NCI-H2196 treated with DMSO at 0.1 percent for 48 hours (cell line): ENCODE measurements around the gene ZNF235.
"Not testable (repeated sequence)": the region's sequence is repeated elsewhere in the genome, so short reads cannot be mapped to it uniquely, and the experiment has no call there.

ENCODE experiments used
- DNase-seq: peaks from one replicate; lab custom pipeline; 2025; ENCODE audit not compliant: unreplicated experiment; lab: John Stamatoyannopoulos, UW

The ZNF235 gene

DNA sequence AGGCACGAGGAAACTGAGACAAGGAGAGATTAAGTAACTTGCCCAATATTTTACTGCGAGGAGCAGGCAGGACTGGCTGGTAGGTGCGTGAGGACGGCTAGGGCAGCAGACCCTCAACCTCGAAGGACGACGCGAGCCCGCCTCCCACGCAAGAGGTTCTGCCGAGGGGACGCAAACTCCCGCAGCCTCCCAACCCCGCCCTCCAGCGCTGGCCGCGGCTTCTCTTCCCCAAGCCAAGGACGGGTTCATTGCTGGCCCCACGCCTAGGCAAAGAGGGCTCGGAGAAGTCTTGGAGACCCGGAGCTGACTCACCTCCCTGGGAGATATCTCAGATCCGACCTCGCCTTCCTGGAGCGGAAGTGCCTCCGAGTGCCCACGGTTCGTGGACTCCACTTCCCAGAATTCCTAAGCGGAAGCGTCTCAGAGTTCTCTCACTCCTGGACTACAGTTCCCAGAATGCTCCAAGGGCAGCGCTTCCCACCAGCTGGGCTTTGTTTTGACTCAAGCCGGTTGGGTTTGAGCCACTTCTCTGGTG, at the start of gene ZNF235:
ZNF235 (minus strand) TSS at position 367 of the 535 bp plus-strand sequence. CDS start 1,621 bp downstream, outside the sequence.
- DNase-seq = peak; percentile 85

DNA sequence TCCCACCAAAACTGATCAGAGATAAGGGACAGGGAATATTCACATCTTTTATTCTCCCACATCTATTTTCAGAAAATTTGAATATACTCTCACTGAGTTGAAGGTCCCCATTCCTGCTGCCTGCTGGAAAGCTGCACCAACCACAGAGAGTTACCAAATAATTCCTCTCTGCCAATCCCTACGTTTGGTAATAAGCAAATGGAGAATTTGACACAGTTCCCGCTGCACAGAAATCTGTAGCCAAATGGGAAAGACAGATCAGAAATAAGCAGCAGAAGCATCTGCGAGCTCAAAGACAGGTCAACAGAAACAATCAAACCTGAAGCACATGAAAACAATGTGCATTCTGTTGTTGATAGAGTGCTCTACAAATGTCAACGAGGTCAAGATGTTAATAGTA, 41.7 kb upstream of the ZNF235 start:
- no peak for DNase-seq

DNA sequence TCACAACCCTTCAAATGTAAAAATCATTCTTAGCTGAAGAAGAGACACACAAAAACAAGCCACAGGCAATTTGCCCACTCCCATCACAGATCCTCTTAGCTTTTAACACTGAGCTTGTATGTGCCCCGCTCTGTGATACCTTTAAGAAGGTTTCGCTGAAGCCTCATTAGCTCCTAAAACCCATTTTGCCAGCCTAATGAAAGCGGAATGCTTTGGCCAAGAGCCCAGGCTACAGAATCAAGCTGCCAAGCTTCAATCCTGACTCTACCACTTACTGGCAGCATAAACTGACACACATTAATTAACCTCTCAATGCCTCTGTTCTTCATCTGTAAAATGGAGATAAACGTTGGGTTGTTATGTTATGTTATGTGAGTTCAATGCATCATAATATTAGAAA, 41.1 kb upstream of the ZNF235 start:
- DNase-seq = peak; percentile 3

DNA sequence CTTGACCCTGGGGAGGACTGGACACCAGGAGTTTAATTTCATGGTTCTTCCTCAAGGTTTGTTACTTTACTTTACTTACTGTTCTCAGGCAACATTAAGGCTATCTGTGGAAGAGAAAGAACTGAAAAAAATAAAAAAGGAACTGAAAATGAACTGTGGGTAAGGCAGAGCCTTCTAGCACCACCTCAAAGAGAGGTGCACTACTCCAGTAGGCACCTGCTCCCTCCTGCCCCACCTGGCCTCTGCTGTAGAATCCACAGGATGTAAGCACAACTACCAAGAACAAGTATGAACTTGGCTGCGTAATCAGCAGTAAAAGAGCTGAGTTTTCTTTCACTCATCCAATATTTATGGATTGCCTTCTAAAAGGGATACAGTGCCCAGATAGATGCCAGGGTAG, 39.4 kb upstream of the ZNF235 start:
- DNase-seq = no peak

DNA sequence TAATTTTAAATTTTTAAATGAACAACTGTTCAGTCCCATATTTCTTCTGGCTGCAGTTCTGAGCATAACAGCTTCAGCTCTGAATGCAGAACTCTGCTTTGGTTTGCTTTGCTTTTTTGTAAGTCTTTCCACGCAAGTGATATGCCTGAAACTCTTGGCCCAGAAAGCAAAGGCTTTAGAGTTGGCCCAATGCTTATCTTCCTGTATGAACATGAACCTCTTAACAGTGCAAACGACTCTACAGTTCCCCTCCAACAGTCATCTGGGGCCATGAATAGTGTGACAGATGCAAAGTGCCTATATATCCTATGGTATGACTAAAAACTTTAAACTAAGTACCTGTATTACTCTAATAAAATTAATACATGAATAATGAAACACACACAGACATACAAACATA, 37.0 kb upstream of the ZNF235 start:
- DNase-seq = no peak

DNA sequence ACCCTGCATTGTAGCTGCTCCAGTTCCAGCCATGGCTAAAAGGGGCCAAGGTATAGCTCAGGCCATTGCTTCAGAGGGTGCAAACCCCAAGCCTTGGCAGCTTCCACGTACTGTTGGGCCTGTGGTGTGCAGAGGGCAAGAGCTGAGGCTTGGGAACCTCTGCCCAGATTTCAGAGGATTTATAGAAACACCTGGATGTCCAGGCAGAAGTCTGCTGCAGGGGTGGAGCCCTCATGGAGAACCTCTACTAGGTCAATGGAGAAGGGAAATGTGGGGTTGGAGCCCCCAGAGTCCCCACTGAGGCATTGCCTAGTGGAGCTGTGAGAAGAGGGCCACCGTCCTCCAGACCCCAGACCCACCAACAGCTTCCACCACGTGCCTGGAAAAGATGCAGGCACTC, 29.8 kb upstream of the ZNF235 start:
- not testable (repeated sequence) for DNase-seq

DNA sequence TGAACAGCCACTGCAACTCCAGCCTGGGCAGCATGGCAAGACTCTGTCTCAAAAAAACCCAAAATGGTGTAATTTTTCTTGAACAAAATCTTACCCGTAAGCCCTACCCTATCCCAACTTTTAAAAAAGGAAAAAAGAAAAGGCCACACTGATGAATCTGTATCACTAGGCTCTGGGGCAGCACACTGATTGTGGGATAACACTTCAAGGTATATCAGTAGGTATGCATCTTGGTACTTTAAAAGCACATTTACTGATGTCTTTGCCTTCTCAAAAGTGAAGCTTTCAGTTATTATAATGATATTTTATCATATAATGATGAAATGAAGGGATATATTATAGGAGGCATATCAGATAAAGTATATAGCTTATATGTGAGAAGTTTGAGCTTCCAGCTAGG, 27.3 kb upstream of the ZNF235 start:
- DNase-seq = no peak

DNA sequence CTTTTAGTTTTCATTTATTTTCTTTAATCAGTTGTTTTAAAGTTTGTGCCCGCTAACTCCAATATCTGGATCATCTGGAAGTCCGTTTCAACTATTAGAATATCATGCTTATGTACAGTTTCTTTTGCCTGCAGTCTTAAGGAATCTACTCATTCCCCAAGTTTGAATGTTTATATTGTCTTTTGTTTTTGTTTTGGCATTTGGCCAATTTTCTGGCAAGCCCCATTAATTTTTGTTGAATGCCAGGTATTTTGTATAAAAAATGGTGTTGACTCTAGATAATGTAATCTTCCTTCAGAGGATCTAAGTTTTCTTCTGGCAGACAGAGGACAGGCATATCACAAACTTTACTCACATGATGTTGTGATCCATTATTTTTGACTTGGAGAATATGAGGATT, 11.1 kb upstream of the ZNF235 start:
- DNase-seq = no peak

DNA sequence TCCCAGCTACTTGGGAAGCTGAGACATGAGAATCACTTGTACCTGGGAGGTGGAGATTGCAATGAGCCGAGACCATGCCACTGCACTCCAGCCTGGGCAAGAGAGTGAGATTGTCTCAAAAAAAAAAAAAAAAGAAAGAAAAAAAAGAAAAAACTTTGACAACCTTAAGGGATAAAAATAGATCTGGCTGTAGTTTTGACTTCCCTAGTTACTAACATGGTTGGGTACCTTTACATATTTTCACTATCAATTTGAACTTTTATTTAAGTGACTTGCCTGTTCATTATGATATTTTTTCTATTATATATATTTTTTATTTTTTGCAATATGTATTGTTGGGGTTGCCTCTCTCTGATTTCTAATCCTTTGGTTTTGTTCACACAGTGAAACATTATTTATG, 8.4 kb upstream of the ZNF235 start:
- no peak for DNase-seq

DNA sequence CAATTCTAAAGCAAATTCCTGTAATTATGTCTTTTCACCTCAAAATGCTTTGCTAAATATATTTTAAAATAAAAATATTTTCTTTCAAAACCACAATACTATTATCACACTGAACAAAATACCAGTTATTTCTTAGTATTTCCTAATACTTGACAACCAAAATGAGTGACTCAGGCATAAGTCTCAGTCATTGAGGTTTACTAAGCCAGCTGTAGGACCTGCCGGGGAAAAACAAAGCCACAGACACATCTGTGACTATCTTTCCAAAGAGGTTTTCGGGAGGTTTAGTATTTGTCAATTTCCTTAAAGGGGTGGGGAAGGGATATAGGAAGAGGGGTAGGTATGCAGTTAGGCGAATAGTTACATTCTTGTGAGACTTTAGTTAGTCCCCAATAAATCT, 3.2 kb upstream of the ZNF235 start:
- DNase-seq = no peak

DNA sequence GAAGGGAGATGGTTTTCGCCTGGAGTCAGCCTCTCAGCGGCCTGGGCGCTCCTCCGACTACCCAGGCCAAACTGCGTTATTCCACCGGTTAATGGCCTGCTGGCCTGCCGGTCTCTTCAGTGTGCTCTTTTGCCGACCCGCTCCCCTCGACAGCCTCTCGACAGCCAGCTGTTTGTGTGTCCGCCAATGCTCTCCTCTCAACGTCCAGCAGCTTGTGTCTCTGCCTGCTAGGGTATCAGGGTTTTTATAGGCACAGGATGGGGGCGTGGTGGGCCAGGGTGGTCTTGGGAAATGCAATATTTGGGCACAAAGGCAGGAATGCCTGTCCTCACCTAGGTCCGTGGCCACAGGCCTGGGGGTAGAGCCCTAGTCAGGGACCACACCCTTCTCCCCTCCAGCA, 1.5 kb upstream of the ZNF235 start:
- no peak for DNase-seq

DNA sequence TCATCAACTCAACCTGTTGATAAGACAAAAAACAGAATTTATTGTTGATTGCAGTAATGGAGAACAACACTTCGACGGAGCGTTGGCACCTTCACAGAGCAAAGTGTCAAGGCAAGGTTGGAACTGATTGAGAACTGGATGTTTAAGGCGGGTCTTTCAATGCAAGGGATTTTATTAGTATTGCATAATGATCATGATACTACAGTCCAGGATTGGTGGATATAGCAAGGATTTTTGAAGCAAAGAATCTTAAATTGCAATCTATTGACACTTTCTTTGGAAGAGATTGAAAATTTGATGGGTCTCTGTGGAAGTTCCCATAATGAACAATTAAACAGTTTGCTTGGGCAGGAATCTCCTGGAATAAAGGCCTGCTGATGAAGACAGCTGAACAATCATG, 632 bp upstream of the ZNF235 start:
- DNase-seq = no peak

DNA sequence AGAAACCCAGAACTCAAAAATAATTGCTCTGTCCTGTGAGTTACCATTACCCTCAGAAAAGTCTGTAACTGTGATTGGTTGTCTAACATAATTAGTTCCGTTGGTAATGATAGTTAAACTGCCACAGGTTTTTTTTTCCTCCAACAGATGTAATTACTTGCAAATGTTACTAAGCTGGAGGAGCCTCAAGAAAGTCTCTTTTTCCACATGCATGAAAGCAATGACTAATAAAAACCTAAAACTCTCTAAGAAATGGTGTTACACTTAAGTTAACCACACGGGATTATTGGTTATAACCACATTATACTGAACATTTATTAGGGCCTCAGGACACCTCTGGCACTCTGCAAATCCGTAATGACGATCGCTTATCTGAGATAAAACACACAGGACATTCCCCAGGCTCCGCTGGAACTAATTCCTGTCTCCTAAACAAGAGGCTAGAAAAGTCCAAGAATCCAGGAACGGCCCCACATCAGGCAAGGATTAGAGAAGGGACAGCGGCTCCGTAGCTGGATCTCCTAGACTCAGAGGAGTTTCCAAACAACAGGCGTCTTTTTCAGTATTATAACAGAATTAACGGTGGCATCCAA, 753 bp downstream of the ZNF235 start:
- no peak for DNase-seq

DNA sequence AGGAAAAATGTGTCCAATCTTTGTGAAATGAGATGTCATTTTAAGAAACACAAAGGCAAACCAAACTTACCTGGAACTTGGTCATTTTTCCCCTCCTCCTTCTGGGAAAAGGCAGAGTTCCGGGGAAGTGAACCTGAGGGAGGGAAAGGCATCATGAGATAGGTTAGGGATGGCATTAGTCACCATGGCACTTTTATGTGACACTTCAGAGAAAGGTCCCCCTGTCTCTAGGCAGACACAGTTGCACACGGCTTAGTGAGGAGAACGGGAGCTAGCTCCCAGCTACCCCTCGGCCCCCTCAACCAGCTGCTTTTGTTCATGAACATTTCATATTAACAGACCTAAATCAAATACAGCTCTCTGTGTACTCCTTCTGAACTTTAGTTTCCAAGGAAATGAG, 1.5 kb downstream of the ZNF235 start:
- DNase-seq = no peak

DNA sequence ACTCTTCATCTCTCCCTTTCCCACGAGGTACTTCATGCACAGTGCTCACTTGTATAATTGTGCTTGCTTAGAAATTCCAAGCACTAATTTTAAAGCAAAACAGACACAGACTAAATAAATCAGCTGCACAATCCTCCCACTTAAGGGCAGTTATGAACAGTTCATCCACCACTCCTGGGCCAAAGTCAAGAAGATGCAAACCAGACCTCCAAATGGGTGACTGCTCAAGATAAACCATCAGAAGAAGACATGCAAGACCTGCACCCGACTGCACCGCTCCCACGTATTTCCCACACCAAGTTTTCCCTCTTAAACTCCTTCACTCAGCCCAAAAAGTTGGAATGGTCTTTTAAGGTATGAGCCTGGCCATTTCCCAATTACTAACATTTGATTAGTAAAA, 19.9 kb downstream of the ZNF235 start:
- DNase-seq = no peak

DNA sequence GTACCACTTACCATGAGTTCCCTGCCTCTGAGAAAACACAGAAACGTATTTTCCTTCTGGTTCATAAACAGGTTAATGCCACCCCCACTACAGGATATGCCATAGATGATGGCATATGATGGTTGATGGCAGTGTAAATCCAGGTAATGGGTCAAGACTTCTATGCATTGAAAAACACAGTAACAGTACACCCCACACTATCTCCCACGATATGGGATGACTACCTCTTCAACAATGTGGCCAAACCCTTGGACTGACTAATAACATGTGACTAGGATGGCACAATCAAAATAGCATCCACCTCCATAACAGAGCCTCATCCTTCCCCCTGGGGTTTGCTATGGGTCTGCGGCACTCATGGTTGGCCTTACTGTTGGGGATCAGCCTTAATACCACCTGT, 22.0 kb downstream of the ZNF235 start:
- no peak for DNase-seq

DNA sequence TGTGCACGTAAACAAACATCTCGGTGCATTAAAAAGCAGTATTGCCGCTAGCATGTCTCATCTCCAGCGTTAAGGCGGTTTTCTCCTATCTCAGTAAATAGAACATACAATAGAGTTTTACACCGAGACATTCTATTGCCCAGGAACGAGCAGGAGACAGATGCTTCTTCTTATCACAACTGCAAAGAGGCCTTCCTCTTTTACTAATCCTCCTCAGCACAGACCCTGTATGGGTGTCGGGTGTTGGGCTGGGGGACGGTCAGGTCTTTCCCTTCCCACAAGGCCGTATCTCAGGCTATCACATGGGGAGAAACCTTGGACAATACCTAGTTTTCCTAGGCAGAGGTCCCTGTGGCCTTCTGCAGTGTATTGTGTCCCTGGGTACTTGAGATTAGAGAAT, 23.9 kb downstream of the ZNF235 start:
- no peak for DNase-seq

DNA sequence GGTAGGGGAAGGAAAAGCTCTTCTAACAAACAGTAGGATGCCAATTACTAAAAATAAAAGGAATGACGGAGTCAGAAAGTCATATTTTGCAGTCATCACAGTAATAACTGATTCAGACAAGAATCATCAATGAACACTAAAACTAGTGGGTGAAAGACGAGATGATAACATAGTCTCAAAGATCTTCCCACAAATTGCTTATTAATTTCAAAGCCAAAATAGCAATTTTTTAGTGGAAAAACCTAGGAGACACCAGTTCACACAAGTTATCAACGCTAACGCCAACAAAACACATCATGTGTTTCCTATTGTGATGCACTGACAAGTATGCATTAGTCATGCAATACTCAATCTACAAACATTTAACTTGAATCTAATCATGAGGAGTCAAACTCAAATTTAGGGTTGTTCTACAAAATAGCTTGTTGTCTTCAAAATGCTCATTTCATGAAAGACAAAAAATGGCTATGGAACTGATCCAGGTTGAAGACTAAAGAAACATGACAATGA, 26.6 kb downstream of the ZNF235 start:
- no peak for DNase-seq

DNA sequence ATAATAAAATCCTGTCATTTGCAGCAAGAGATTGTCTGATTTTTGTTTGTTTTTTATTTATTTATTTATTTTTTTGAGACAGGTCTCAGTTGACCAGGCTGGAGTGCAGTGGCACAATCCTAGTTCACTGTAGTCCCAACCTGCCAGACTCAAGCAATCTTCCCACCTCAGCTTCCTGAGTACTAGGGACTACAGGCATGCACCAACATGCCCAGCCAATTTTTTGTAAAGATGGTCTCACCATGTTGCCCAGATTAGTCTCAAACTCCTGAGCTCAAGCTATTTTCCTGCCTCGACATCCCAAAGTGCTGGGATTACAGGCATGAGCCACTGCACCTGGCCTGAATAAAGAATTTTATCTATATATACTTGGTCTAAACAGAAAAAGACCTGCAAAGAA, 27.5 kb downstream of the ZNF235 start:
- DNase-seq = no peak

DNA sequence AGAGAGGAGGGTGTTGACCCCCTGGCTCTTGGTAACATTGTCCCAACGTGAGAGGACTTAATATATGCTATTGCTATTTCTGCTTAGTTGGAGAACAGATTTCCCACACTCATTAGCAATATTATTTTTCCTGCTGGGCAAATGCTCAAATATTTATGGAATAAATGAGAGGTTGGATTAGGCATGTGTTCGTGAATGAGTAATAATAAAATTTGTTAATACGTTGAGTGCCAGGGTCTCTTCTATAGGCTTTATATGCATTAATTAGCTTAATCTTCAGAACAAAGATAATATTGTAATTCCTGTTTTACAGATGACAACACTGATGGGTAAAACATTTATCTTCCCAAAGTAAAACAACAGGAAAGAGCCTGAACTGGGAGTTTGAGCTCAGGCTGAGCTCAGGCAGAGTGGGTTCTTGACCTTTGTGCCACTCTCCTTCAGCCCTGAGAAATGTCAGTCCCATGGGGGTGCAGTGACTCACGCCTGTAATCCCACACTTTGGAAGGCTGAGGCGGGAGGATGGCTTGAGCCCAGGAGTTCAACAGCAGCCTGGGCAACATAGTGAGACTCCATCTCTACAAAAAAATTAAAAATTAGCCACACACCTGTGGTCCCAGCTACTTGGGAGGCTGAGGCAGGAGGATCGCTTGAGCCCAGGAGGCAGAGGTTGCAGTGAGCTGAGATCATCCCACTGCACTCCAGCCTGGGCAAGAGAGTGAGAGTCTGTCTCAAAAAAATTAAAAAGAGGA, 44.0 kb downstream of the ZNF235 start:
- no peak for DNase-seq

DNA sequence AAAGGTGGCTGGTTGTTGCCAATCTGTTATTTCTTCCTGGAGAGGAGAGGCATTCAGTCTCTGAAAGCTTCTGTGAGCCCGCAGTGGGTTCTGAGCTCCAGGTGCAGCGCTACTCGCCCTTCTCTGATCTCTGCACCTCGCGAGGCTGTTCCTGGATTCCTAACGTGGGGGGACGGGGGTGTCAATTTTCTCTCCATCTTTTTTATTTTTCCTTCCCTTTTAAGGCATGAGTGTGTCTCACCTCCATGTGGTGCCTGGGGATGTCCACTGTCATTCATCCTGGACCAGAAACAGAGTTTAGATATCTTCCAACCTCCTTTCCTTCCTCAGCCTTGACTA, 44.5 kb downstream of the ZNF235 start:
- DNase-seq = no peak

DNA sequence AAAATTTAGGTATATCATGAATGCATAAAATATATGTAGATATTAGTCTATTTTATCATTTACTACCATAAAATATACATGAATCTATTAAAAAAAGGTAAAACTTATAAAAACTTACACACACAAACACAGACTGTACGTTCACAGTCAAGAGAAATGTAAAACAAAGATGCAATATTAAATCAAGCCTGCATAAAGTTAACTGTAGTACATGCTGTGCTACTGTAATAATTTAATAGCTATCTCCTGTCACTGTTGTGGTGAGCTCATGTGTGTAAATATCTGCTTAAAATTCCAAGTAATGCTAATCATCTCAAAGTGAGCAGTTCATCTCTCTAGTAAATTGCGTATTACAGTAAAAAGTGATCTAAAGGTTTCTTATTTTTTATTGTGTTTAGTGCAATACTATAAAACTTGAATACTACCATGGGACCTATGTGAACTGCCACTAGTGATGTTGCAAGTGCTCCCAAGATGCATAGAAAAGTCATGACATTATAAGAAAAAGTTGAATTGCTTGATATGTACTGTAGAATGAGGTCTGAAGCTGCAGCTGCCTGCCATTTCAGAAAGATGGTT, 45.9 kb downstream of the ZNF235 start:
- no peak for DNase-seq
